LNCaP clone FGC (cell line): ENCODE measurements around the gene RNF130.
"Not testable (repeated sequence)": the region's sequence is repeated elsewhere in the genome, so short reads cannot be mapped to it uniquely, and the experiment has no call there.

ENCODE experiments used
- DNase-seq: peaks from one replicate; pipeline ENCODE4 v3.0.0-alpha.2; 2011; ENCODE audit warnings: low read depth
- H3K4me3 ChIP-seq: 2 replicates; pipeline ENCODE4 v1.5.1; 2011; ENCODE audit warnings: mild to moderate bottlenecking, low read depth, low read length, control low read depth
- TF ChIP-seq, protein P1 (sequence below): IDR thresholded peaks from 2 replicates; pipeline ENCODE4 v1.5.1; 2012; ENCODE audit warnings: mild to moderate bottlenecking; ENCODE audit not compliant: control insufficient read depth, insufficient read depth; ENCODE audit errors: extremely low read depth

The RNF130 gene

DNA sequence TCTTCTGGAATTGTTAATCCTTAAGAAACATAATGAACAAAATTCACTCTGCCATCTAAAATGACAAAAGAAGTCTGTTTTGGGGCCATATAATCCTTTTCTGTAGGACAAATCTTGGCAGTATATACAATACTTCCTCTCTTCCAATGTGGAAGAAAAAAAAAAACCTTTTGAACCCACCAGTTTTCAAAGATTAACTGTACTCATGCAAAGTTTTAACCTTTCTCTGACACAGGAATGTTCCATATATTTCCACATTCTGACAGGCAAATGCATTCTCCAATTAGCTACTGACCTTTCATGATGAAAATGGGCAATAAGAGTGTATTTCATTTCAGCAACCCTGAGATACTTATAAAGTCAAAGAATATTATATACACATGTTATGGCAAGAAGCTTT, 65.4 kb downstream of the RNF130 start:
- H3K4me3 ChIP-seq = no peak overlapping the region
- no peak for DNase-seq
- TF ChIP-seq, protein P1, sequence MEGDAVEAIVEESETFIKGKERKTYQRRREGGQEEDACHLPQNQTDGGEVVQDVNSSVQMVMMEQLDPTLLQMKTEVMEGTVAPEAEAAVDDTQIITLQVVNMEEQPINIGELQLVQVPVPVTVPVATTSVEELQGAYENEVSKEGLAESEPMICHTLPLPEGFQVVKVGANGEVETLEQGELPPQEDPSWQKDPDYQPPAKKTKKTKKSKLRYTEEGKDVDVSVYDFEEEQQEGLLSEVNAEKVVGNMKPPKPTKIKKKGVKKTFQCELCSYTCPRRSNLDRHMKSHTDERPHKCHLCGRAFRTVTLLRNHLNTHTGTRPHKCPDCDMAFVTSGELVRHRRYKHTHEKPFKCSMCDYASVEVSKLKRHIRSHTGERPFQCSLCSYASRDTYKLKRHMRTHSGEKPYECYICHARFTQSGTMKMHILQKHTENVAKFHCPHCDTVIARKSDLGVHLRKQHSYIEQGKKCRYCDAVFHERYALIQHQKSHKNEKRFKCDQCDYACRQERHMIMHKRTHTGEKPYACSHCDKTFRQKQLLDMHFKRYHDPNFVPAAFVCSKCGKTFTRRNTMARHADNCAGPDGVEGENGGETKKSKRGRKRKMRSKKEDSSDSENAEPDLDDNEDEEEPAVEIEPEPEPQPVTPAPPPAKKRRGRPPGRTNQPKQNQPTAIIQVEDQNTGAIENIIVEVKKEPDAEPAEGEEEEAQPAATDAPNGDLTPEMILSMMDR = no peak

GRCh38 chr5:180003127-180003526, 68.4 kb downstream of the RNF130 start:
- no peak for DNase-seq
- TF ChIP-seq, protein P1 = no peak
- no peak overlapping the region for H3K4me3 ChIP-seq

DNA sequence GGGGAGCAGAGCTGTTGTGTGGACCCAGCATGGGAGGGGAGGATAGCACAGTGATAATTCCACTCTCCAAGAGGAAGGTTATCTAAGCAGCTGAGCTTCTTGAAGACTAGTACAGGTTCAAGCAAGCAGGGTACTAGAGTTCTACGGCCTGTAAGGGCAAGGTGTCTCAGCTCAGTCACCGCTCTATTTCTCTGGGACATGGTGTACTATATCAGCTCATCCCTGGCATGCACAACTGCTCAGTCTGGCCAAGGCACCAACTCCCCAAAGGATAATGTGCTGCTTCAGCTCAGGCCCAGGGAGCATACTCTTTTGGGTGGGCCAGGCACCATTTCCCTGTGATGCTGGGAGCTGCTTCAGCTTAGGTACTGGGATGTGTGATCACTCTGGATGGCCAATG, 69.8 kb downstream of the RNF130 start:
- H3K4me3 ChIP-seq = no peak overlapping the region
- TF ChIP-seq, protein P1 = no peak
- DNase-seq = no peak

- TF ChIP-seq, protein P1 = no peak
- no peak for DNase-seq
- no peak overlapping the region for H3K4me3 ChIP-seq
These were observed 70.4 kb downstream of the RNF130 start for GRCh38 chr5:180001136-180001535.

DNA sequence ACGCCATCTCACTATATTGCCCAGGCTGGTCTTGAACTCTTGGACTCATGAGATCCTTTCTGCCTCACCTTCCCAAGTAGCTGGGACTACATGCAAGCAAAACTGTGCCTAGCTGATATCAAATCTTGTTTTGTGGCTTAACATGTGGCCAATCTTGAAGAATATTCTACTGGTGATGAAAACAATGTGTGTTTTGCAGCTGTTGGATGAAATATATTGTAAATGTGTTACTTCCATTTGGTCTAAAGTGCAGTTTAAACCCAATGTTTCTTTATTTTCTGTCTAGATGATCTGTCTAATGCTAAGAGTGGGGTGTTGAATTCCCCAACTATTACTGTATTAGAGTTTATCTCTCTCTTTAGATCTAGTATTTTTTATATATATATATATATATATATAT, 73.1 kb downstream of the RNF130 start:
- H3K4me3 ChIP-seq = no peak overlapping the region
- DNase-seq = no peak
- TF ChIP-seq, protein P1 = no peak

DNA sequence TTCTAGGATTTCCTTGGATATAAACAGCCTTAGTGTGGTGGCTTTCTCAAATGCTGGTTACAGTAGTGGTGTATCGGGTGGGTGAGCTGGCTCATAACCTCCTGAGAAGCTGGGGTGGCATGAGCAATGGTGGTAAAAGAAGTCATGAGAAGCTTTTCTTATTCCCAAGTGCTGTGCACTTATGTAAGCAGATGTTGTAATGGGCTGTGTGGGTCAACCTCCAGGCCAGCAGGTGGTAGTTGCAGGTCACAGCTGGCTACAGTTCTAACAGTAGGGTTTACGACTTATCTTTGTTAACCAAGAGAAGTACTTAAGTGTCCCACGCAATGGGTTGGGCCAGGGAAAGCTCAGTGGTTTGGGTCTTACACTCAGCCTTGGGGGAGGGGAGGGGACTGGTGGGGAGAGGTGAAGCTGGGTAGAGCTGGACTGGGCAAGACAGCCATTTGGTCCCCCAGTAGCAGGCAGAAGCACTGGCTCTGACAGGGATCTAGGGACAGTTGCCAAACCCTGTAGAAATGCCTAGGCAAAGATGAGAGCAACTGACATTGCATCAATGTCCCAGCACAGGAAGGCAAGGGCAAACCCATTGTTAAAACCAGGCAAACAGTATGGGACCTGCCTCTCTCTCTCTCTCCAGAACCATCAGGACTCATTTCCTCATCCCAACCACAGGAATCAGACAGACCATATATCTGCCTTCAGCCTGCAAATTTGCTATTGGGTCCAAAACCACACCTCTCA, 76.8 kb downstream of the RNF130 start:
- no peak for DNase-seq
- TF ChIP-seq, protein P1 = no peak
- no peak overlapping the region for H3K4me3 ChIP-seq

- DNase-seq, H3K4me3 ChIP-seq: not testable (repeated sequence)
These were observed 78.7 kb downstream of the RNF130 start for GRCh38 chr5:179992855-179993254.
